HepG2 (cell line): ENCODE results near the gene CMIP. TPM values are rescaled to one million over a fixed set of nuclear protein-coding genes. Genes with fewer than 3 reads are reported as not detected.

Experiments
- ATAC-seq: fragments of 200-7000 bp; cut with Tn5 transposase; 3 replicates; pipeline ENCODE4 v1.9.1; 2020; ENCODE audit warnings: mild to moderate bottlenecking, moderate library complexity
- BruUV-seq: library from RNA; stranded (reverse); fragments of 400-500 nt; replicated peaks from 2 replicates; lab custom pipeline; 2021; lab: Mats Ljungman, UMichigan
- CTCF ChIA-PET: fragments of 300-600 bp; formaldehyde crosslinking; extraction: SDS; loops from one replicate; lab custom pipeline; 2021; ENCODE audit warnings: low total read pairs, inconsistent platforms, low intra/inter-chr PET ratio; lab: Yijun Ruan, JAX
- POLR2A ChIA-PET: fragments of 350-600 bp; sonication (Branson Sonifier 250); formaldehyde crosslinking; loops from one replicate; lab custom pipeline; 2020; ENCODE audit warnings: antibody characterized with exemption, inconsistent platforms; lab: Yijun Ruan, JAX
- DNase-seq: peaks from one replicate; pipeline ENCODE4 v3.0.0-alpha.2; 2015; ENCODE audit warnings: low spot score
- FAIRE-seq: peaks from 3 replicates; lab custom pipeline; 2011; peaks lifted over from hg19 to GRCh38; lab: Jason Lieb, UNC
- H2AFZ ChIP-seq: one replicate; pipeline ENCODE4 v1.6.1; 2011; ENCODE audit warnings: low read length, inconsistent platforms
- H3K27ac ChIP-seq: fragments of 300-600 bp; 3 replicates; pipeline ENCODE4 v1.8.0; 2011; ENCODE audit warnings: mixed run types, mild to moderate bottlenecking, mixed read lengths, low read length, inconsistent platforms; ENCODE audit not compliant: insufficient read depth; ENCODE audit errors: extremely low read length
- H3K27me3 ChIP-seq, 2 experiments: fragments of 200-600 bp in 1 of 2; 2 replicates in 1 of 2; 3 replicates in 1 of 2; pipeline versions ENCODE4 v1.6.0 to v1.8.0; 2011; ENCODE audit warnings: low read length in 2 of 2, mild to moderate bottlenecking in 2 of 2, moderate library complexity in 2 of 2, inconsistent platforms in 1 of 2; ENCODE audit not compliant: insufficient read depth in 2 of 2, control insufficient read depth in 1 of 2
- H3K36me3 ChIP-seq, 2 experiments: fragments of 200-600 bp in 1 of 2; replicated peaks in 1 of 2; 2 replicates in 1 of 2; 3 replicates in 1 of 2; pipeline versions ENCODE4 v1.5.1 to v1.8.0; 2011; ENCODE audit warnings: low read length in 2 of 2, inconsistent platforms in 1 of 2; ENCODE audit not compliant: insufficient read depth in 2 of 2, control insufficient read depth in 1 of 2
- H3K4me1 ChIP-seq: 2 replicates; pipeline ENCODE4 v1.5.1; 2012; ENCODE audit warnings: low read length, inconsistent platforms; ENCODE audit not compliant: insufficient read depth
- H3K4me2 ChIP-seq: 2 replicates; pipeline ENCODE4 v1.6.0; 2011; ENCODE audit warnings: low read depth, low read length, inconsistent platforms
- H3K4me3 ChIP-seq, 3 experiments: fragments of 200-600 bp in 1 of 3; sonication (generic), shearing (Covaris generic) in 1 of 3; replicated peaks in 1 of 3; 2 replicates each; pipeline ENCODE4 v1.5.1; 2011 to 2016; ENCODE audit warnings: low read length in 3 of 3, inconsistent platforms in 2 of 3, low read depth in 2 of 3, mild to moderate bottlenecking in 2 of 3, control low read depth in 1 of 3, mixed read lengths in 1 of 3; ENCODE audit not compliant: insufficient read depth in 1 of 3
- H3K79me2 ChIP-seq: one replicate; pipeline ENCODE4 v1.6.1; 2011; ENCODE audit warnings: low read length, inconsistent platforms; ENCODE audit not compliant: insufficient read depth
- H3K9ac ChIP-seq: 2 replicates; pipeline ENCODE4 v1.6.0; 2011; ENCODE audit warnings: mild to moderate bottlenecking, low read depth, low read length, inconsistent platforms; ENCODE audit not compliant: insufficient read depth
- H3K9me3 ChIP-seq: 2 replicates; pipeline ENCODE4 v1.5.1; 2012; ENCODE audit warnings: mild to moderate bottlenecking, low read length
- H4K20me1 ChIP-seq: 2 replicates; pipeline ENCODE4 v1.6.0; 2011; ENCODE audit warnings: inconsistent platforms, mild to moderate bottlenecking, low read length, moderate library complexity; ENCODE audit not compliant: insufficient read depth
- AGO2 ChIP-seq: fragments of 200-400 bp; formaldehyde crosslinking; optimal IDR thresholded peaks from 2 replicates; pipeline ENCODE3; 2017; ENCODE audit warnings: mild to moderate bottlenecking, low read depth, low read length, moderate library complexity
- HNRNPL ChIP-seq: fragments of 200-400 bp; formaldehyde crosslinking; IDR thresholded peaks from 2 replicates; pipeline ENCODE4 v1.6.1; 2017; ENCODE audit warnings: mild to moderate bottlenecking, low read depth, low read length
- NKX3-1 ChIP-seq: sonication (generic); formaldehyde crosslinking; IDR thresholded peaks from 2 replicates; pipeline ENCODE4 v1.5.0; 2020; ENCODE audit warnings: missing genetic modification reagents
- ZBTB33 ChIP-seq: sonication (generic); formaldehyde crosslinking; IDR thresholded peaks from 2 replicates; pipeline ENCODE4 v1.4.0; 2020; ENCODE audit warnings: missing genetic modification reagents
- ZNF687 ChIP-seq: sonication (generic); formaldehyde crosslinking; IDR thresholded peaks from 2 replicates; pipeline ENCODE4 v1.5.1; 2020; ENCODE audit warnings: mild to moderate bottlenecking, missing genetic modification reagents, moderate library complexity
- ZNF75D ChIP-seq: sonication (generic); formaldehyde crosslinking; IDR thresholded peaks from 2 replicates; pipeline ENCODE4 v1.8.1; 2023; ENCODE audit warnings: missing genetic modification reagents, mild to moderate bottlenecking, borderline replicate concordance
- WGBS: methylation state at CpG from one replicate; pipeline ENCODE4 v1.1.6; 2017; ENCODE audit warnings: low lambda C conversion rate; 5-methylcytosine and 5-hydroxymethylcytosine counted together
- in situ Hi-C: cut with HindIII; loops from 2 replicates; pipeline ENCODE4 v1.10.0; 2017; ENCODE audit warnings: low pct_unique_long_range_greater_than_20kb; ENCODE audit not compliant: extremely low pct_ligation_motif_present
- intact Hi-C: fragments of 100-400 bp; cut with micrococcal nuclease; formaldehyde crosslinking; loops from one replicate; pipeline ENCODE4 v1.10.0; 2022; ENCODE audit not compliant: unreplicated experiment
- polyA plus RNA-seq, 8 experiments: library from polyadenylated mRNA; depleted of rRNA in 3 of 8; stranded (reverse) in 7 of 8; unstranded in 1 of 8; fragments of >200 nt; fragmentation: Illumina TruSeq in 4 of 8; extraction: Trizol in 4 of 8; gene quantifications; 2 replicates each; pipeline versions ENCODE4 v1.2.1 to v1.2.3, GENCODE V29; 2011 to 2016; ENCODE audit warnings: low read depth in 4 of 8, missing spikeins in 1 of 8, mixed read lengths in 1 of 8; ENCODE audit not compliant: insufficient read depth in 1 of 8
- total RNA-seq, 5 experiments: library from RNA; depleted of rRNA; stranded (reverse); fragments of >200 nt; fragmentation: Illumina TruSeq; extraction: Trizol; gene quantifications; 2 replicates each; pipeline ENCODE4 v1.2.3, GENCODE V29; 2016; ENCODE audit warnings: low read depth in 1 of 5
- TF ChIP-seq, protein P1 (sequence below): sonication (generic); formaldehyde crosslinking; IDR thresholded peaks from 2 replicates; pipeline ENCODE4 v1.5.0; 2020; ENCODE audit warnings: missing genetic modification reagents

CMIP gene
- total and polyA plus RNA-seq, 2 of the 13 experiments (the other 11 are each of a cell fraction or from before 2014, with no cell fraction given): 10.9 to 18.1 TPM

DNA sequence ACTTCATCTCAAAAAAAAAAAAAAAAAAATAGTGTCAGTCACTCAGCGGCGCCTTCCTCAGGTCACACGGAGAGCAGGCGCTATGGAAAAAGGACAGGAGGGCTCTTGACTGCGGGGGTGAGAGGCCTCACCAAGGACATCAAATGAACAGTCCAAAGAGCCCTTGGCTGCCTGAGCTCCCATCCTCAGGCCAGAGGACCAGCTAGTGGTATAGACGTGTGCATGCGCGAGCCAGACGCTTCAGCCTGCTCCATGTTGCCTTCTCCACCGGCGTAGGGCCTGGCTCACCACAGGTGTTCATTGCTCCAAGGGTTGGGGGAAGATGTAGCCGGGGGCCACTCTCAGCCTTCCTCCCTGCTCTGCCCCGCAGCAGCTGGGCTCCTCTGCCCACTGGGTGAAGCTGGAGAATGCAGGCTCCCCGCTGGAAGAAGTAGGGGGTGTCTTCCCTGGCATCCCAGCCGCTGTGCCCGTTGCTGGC, 268.7 kb downstream of the CMIP start (continued):
- TF ChIP-seq ZNF687 (CRISPR knock-in tag) (no peak), ZNF75D (CRISPR knock-in tag) (no peak), AGO2 (peak; percentile 60), NKX3-1 (no peak), HNRNPL (no peak), ZBTB33 (CRISPR knock-in tag) (peak; percentile 83)

GRCh38 chr16:81713796-81714195, 269.2 kb downstream of the CMIP start:
- Histone ChIP-seq H3K27me3 (peaks cover 0 to 11% of the 10 kb centered on the region in 2 experiments; a peak in 3 of 5 replicates), H3K4me3 (no peak overlapping the region), H2AFZ (no peak overlapping the region), H3K36me3 (peaks cover 9 to 11% of the 10 kb centered on the region in 2 experiments), H3K4me2 (no peak overlapping the region), H3K9ac (no peak overlapping the region), H4K20me1 (peaks cover 4% of the 10 kb centered on the region; the same call in 1 of the 2 replicates), H3K9me3 (no peaks in the 10 kb centered on the region), H3K79me2 (no peaks in the 10 kb centered on the region), H3K27ac (no peak overlapping the region), H3K4me1 (no peaks in the 10 kb centered on the region)
- intact Hi-C loops: no loop called here
- FAIRE-seq: no peak
- DNase-seq: no peak
- CTCF ChIA-PET: no interaction called here
- in situ Hi-C loops: no loop called here
- WGBS: 63% methylated on average over 10 of the region's 11 CpGs
- BruUV-seq: no TSS peak
- POLR2A ChIA-PET: interaction anchor here (1.2 kb wide), 1 partner anchor 311 kb away, joined by 5 read pairs; no protein-coding TSS in a partner anchor
- ATAC-seq: peak; percentile 40
- TF ChIP-seq, protein P1, sequence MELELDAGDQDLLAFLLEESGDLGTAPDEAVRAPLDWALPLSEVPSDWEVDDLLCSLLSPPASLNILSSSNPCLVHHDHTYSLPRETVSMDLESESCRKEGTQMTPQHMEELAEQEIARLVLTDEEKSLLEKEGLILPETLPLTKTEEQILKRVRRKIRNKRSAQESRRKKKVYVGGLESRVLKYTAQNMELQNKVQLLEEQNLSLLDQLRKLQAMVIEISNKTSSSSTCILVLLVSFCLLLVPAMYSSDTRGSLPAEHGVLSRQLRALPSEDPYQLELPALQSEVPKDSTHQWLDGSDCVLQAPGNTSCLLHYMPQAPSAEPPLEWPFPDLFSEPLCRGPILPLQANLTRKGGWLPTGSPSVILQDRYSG: no peak
